WTC11 (cell line): ENCODE results near the gene EYS. TPM values are rescaled to one million over a fixed set of nuclear protein-coding genes. Genes with fewer than 3 reads are reported as not detected.
A peak's percentile ranks its signal among the peaks of the same experiment; 100 is the strongest.

Source experiments
- ATAC-seq: fragments of 200-7000 bp; cut with Tn5 transposase; 2 replicates; pipeline ENCODE4 v1.10.0; 2021; ENCODE audit warnings: mild to moderate bottlenecking, moderate library complexity
- CTCF ChIA-PET: fragments of 300-600 bp; sonication (Branson Sonifier 250); formaldehyde crosslinking; loops from one replicate; lab custom pipeline; 2021; ENCODE audit warnings: antibody characterized with exemption; lab: Charles Lee
- POLR2A ChIA-PET: fragments of 350-600 bp; sonication (Branson Sonifier 250); formaldehyde crosslinking; loops from one replicate; lab custom pipeline; 2021; ENCODE audit warnings: antibody characterized with exemption; lab: Charles Lee
- DNase-seq: peaks from one replicate; pipeline ENCODE4 v3.0.0; 2021; ENCODE audit warnings: low spot score
- H3K27ac Mint-ChIP-seq: 2 replicates; pipeline ENCODE4 v1.8.0; 2021; ENCODE audit warnings: mixed read lengths
- H3K27me3 Mint-ChIP-seq: 2 replicates; pipeline ENCODE4 v1.8.0; 2021; ENCODE audit warnings: low read depth, mild to moderate bottlenecking, moderate library complexity, mixed read lengths
- H3K36me3 Mint-ChIP-seq: 2 replicates; pipeline ENCODE4 v1.8.0; 2021; ENCODE audit warnings: mixed read lengths
- H3K4me1 Mint-ChIP-seq: 2 replicates; pipeline ENCODE4 v1.8.0; 2022; ENCODE audit warnings: mixed read lengths
- H3K4me3 Mint-ChIP-seq: 2 replicates; pipeline ENCODE4 v1.8.0; 2021; ENCODE audit warnings: mild to moderate bottlenecking, moderate library complexity, mixed read lengths
- H3K9me3 Mint-ChIP-seq: 2 replicates; pipeline ENCODE4 v1.8.0; 2021; ENCODE audit warnings: mixed read lengths
- AR ChIP-seq: fragments of 250-450 bp; sonication (Bioruptor Pico); IDR thresholded peaks from 2 replicates; pipeline ENCODE4 v1.9.0; 2021; ENCODE audit warnings: mild to moderate bottlenecking
- ATF3 ChIP-seq: sonication (generic); formaldehyde crosslinking; conservative IDR thresholded peaks from 2 replicates; pipeline ENCODE4 v1.8.1; 2022; ENCODE audit warnings: mild to moderate bottlenecking, missing genetic modification reagents
- E2F5 ChIP-seq: sonication (generic); formaldehyde crosslinking; IDR thresholded peaks from 2 replicates; pipeline ENCODE4 v1.8.1; 2022; ENCODE audit warnings: mild to moderate bottlenecking, moderate library complexity, missing genetic modification reagents
- EMX1 ChIP-seq: fragments of 250-450 bp; sonication (Bioruptor Pico); IDR thresholded peaks from 2 replicates; pipeline ENCODE4 v1.8.0; 2021; ENCODE audit warnings: mild to moderate bottlenecking
- ESRRA ChIP-seq: sonication (generic); formaldehyde crosslinking; IDR thresholded peaks from 2 replicates; pipeline ENCODE4 v1.8.1; 2022; ENCODE audit warnings: mild to moderate bottlenecking, missing genetic modification reagents, borderline replicate concordance
- GABPB1 ChIP-seq: sonication (generic); formaldehyde crosslinking; IDR thresholded peaks from 2 replicates; pipeline ENCODE4 v1.8.1; 2023; ENCODE audit warnings: mild to moderate bottlenecking, missing genetic modification reagents
- HMGA2 ChIP-seq: fragments of 250-450 bp; sonication (Bioruptor Pico); IDR thresholded peaks from 2 replicates; pipeline ENCODE4 v1.4.0; 2021; ENCODE audit warnings: mild to moderate bottlenecking, moderate library complexity
- JAZF1 ChIP-seq: fragments of 250-450 bp; sonication (Bioruptor Pico); IDR thresholded peaks from 2 replicates; pipeline ENCODE4 v1.9.0; 2021; ENCODE audit warnings: moderate library complexity, mild to moderate bottlenecking, inconsistent platforms
- NFATC4 ChIP-seq: fragments of 250-450 bp; sonication (Bioruptor Pico); IDR thresholded peaks from 2 replicates; pipeline ENCODE4 v1.9.0; 2021; ENCODE audit warnings: mild to moderate bottlenecking
- NFYB ChIP-seq: sonication (generic); formaldehyde crosslinking; conservative IDR thresholded peaks from 2 replicates; pipeline ENCODE4 v1.8.0; 2022; ENCODE audit warnings: low read depth, missing genetic modification reagents
- RORB ChIP-seq: fragments of 250-450 bp; sonication (Bioruptor Pico); IDR thresholded peaks from 2 replicates; pipeline ENCODE4 v1.9.0; 2021; ENCODE audit warnings: mild to moderate bottlenecking
- SMAD3 ChIP-seq: sonication (generic); formaldehyde crosslinking; IDR thresholded peaks from 2 replicates; pipeline ENCODE4 v1.8.0; 2022; ENCODE audit warnings: missing genetic modification reagents, mild to moderate bottlenecking, borderline replicate concordance
- ZNF121 ChIP-seq: sonication (generic); formaldehyde crosslinking; IDR thresholded peaks from 2 replicates; pipeline ENCODE4 v1.8.0; 2023; ENCODE audit warnings: missing genetic modification reagents
- ZNF416 ChIP-seq: fragments of 250-450 bp; sonication (Bioruptor Pico); IDR thresholded peaks from 2 replicates; pipeline ENCODE4 v1.9.0; 2021; ENCODE audit warnings: mild to moderate bottlenecking, inconsistent platforms
- ZNF423 ChIP-seq: fragments of 250-450 bp; sonication (Bioruptor Pico); IDR thresholded peaks from 2 replicates; pipeline ENCODE4 v2.1.2; 2022; ENCODE audit warnings: mild to moderate bottlenecking, moderate library complexity
- ZNF671 ChIP-seq: fragments of 250-450 bp; sonication (Bioruptor Pico); IDR thresholded peaks from 2 replicates; pipeline ENCODE4 v1.8.0; 2021; ENCODE audit warnings: mild to moderate bottlenecking
- total RNA-seq: library from RNA; stranded (reverse); gene quantifications from 3 replicates; pipeline ENCODE4 v1.2.3, GENCODE V29; 2021
- TF ChIP-seq, protein P1 (sequence below): fragments of 200-600 bp; IDR thresholded peaks from 2 replicates; pipeline ENCODE4 v1.8.0; 2022; ENCODE audit warnings: antibody characterized with exemption
- TF ChIP-seq, protein P2 (sequence below): fragments of 250-450 bp; sonication (Bioruptor Pico); IDR thresholded peaks from 2 replicates; pipeline ENCODE4 v1.9.0; 2021; ENCODE audit warnings: mild to moderate bottlenecking, borderline replicate concordance
- TF ChIP-seq, protein P3 (sequence below): sonication (generic); formaldehyde crosslinking; conservative IDR thresholded peaks from 2 replicates; pipeline ENCODE4 v1.8.1; 2023; ENCODE audit warnings: mild to moderate bottlenecking, low read depth, missing genetic modification reagents, moderate library complexity

The EYS gene
- total RNA-seq, 1 experiment from 2014 or later = not detected

- TF ChIP-seq AR (CRISPR knock-in tag) = no peak
- no peak for TF ChIP-seq NFATC4 (CRISPR knock-in tag)
- TF ChIP-seq GABPB1 (CRISPR knock-in tag) = no peak
These were observed 64.2 kb downstream of the EYS start (continued) for GRCh38 chr6:65642776-65643175.

- no peak for TF ChIP-seq EMX1
- TF ChIP-seq, protein P1, sequence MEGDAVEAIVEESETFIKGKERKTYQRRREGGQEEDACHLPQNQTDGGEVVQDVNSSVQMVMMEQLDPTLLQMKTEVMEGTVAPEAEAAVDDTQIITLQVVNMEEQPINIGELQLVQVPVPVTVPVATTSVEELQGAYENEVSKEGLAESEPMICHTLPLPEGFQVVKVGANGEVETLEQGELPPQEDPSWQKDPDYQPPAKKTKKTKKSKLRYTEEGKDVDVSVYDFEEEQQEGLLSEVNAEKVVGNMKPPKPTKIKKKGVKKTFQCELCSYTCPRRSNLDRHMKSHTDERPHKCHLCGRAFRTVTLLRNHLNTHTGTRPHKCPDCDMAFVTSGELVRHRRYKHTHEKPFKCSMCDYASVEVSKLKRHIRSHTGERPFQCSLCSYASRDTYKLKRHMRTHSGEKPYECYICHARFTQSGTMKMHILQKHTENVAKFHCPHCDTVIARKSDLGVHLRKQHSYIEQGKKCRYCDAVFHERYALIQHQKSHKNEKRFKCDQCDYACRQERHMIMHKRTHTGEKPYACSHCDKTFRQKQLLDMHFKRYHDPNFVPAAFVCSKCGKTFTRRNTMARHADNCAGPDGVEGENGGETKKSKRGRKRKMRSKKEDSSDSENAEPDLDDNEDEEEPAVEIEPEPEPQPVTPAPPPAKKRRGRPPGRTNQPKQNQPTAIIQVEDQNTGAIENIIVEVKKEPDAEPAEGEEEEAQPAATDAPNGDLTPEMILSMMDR = peak; percentile 18; the same call in 1 of the 2 replicates
- H3K27me3 Mint-ChIP-seq = no peaks in the 10 kb centered on the region
- no peak overlapping the region for H3K4me3 Mint-ChIP-seq
- ChIA-PET CTCF (interaction anchor here (1.4 kb wide), 1 partner anchor 12 kb away, joined by 5 read pairs; no protein-coding TSS in a partner anchor), POLR2A (no interaction called here)
- H3K4me1 Mint-ChIP-seq = no peaks in the 10 kb centered on the region
- DNase-seq = peak; percentile 39
- no peak overlapping the region for H3K27ac Mint-ChIP-seq
- H3K36me3 Mint-ChIP-seq = peaks cover 25% of the 10 kb centered on the region
- H3K9me3 Mint-ChIP-seq = peaks cover 48% of the 10 kb centered on the region
- peak; percentile 96 for ATAC-seq
These were observed 68.8 kb downstream of the EYS start for GRCh38 chr6:65638047-65638831.

DNA sequence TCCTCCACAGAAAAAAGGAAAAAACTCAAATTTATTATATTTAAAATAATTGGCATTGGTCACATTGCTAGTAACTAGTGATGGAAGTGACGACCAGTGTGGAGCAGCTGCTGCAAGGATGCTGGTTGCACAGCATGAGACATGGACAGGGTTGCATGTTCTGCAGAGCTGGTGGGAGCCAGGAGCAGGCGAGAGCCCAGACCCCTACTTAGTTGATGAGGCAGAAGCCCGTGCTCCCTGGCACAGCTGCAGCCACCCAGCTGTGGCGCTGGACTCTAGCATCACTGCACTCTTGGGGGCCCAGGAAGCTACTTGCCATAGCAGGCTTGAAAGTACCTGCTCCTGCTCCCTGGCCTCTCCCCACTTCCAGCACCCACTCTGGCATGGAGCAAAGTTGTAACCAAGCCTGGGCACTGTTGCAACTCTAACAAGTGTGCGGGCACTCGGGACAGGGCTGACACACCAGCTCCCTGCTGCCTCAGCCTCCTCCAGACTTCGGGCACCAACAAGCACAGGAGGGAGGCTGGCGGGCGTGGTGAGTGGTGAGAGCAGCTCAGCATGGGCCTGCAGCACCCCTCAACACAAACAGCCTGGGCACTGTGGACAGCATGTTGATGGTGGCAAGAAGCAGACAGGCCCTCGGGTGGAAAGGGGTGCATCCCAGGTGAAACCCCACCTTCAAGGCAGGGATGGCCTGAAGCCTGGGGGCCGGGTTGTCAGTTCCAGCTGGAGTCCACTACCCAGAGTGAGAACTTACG, 69.6 kb downstream of the EYS start:
- Mint-ChIP-seq H3K9me3 (peaks cover 47% of the 10 kb centered on the region), H3K27ac (no peak overlapping the region), H3K4me3 (no peak overlapping the region), H3K36me3 (peaks cover 24% of the 10 kb centered on the region), H3K4me1 (no peaks in the 10 kb centered on the region), H3K27me3 (no peaks in the 10 kb centered on the region)
- POLR2A ChIA-PET = no interaction called here
- DNase-seq (no peak), ATAC-seq (no peak)
- CTCF ChIA-PET = interaction anchor here (1.4 kb wide), 1 partner anchor 13 kb away, joined by 5 read pairs; no protein-coding TSS in a partner anchor
- TF ChIP-seq ZNF423 (CRISPR knock-in tag) (no peak), ZNF416 (no peak), ZNF671 (CRISPR knock-in tag) (no peak), SMAD3 (CRISPR knock-in tag) (no peak), E2F5 (CRISPR knock-in tag) (no peak), ATF3 (CRISPR knock-in tag) (no peak), RORB (CRISPR knock-in tag) (no peak), EMX1 (no peak), HMGA2 (CRISPR knock-in tag) (no peak), ZNF121 (no peak), ESRRA (CRISPR knock-in tag) (no peak), NFYB (CRISPR knock-in tag) (no peak), JAZF1 (CRISPR knock-in tag) (no peak)
- TF ChIP-seq, protein P2, sequence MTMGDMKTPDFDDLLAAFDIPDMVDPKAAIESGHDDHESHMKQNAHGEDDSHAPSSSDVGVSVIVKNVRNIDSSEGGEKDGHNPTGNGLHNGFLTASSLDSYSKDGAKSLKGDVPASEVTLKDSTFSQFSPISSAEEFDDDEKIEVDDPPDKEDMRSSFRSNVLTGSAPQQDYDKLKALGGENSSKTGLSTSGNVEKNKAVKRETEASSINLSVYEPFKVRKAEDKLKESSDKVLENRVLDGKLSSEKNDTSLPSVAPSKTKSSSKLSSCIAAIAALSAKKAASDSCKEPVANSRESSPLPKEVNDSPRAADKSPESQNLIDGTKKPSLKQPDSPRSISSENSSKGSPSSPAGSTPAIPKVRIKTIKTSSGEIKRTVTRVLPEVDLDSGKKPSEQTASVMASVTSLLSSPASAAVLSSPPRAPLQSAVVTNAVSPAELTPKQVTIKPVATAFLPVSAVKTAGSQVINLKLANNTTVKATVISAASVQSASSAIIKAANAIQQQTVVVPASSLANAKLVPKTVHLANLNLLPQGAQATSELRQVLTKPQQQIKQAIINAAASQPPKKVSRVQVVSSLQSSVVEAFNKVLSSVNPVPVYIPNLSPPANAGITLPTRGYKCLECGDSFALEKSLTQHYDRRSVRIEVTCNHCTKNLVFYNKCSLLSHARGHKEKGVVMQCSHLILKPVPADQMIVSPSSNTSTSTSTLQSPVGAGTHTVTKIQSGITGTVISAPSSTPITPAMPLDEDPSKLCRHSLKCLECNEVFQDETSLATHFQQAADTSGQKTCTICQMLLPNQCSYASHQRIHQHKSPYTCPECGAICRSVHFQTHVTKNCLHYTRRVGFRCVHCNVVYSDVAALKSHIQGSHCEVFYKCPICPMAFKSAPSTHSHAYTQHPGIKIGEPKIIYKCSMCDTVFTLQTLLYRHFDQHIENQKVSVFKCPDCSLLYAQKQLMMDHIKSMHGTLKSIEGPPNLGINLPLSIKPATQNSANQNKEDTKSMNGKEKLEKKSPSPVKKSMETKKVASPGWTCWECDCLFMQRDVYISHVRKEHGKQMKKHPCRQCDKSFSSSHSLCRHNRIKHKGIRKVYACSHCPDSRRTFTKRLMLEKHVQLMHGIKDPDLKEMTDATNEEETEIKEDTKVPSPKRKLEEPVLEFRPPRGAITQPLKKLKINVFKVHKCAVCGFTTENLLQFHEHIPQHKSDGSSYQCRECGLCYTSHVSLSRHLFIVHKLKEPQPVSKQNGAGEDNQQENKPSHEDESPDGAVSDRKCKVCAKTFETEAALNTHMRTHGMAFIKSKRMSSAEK = no peak
- TF ChIP-seq, protein P3, sequence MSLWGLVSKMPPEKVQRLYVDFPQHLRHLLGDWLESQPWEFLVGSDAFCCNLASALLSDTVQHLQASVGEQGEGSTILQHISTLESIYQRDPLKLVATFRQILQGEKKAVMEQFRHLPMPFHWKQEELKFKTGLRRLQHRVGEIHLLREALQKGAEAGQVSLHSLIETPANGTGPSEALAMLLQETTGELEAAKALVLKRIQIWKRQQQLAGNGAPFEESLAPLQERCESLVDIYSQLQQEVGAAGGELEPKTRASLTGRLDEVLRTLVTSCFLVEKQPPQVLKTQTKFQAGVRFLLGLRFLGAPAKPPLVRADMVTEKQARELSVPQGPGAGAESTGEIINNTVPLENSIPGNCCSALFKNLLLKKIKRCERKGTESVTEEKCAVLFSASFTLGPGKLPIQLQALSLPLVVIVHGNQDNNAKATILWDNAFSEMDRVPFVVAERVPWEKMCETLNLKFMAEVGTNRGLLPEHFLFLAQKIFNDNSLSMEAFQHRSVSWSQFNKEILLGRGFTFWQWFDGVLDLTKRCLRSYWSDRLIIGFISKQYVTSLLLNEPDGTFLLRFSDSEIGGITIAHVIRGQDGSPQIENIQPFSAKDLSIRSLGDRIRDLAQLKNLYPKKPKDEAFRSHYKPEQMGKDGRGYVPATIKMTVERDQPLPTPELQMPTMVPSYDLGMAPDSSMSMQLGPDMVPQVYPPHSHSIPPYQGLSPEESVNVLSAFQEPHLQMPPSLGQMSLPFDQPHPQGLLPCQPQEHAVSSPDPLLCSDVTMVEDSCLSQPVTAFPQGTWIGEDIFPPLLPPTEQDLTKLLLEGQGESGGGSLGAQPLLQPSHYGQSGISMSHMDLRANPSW (CRISPR knock-in tag) = no peak
